SH-SY5Y (cell line): Measurements from ENCODE around the gene LSAMP.

ENCODE experiments used
- GATA2 ChIP-seq: IDR thresholded peaks from 2 replicates; pipeline ENCODE4 v1.6.1; 2011; ENCODE audit warnings: mild to moderate bottlenecking, low read depth, low read length
- GATA3 ChIP-seq: IDR thresholded peaks from 2 replicates; pipeline ENCODE4 v1.6.1; 2011; ENCODE audit warnings: low read depth, mild to moderate bottlenecking, low read length, moderate library complexity

- TF ChIP-seq GATA2: no peak
- TF ChIP-seq GATA3: no peak
Observed at GRCh38 chr3:115961380-115961779, 483.9 kb downstream of the LSAMP start.
